Colon (tissue), 2 donors: ENCODE results near the gene GRN.
"Not testable (repeated sequence)": the region's sequence is repeated elsewhere in the genome, so short reads cannot be mapped to it uniquely, and the experiment has no call there.

Experiments used
- FAIRE-seq: peaks from 2 replicates; lab custom pipeline; 2012; peaks lifted over from hg19 to GRCh38; lab: Jason Lieb, UNC
- donor health status: control.
- donor health status: control.

The GRN gene

DNA sequence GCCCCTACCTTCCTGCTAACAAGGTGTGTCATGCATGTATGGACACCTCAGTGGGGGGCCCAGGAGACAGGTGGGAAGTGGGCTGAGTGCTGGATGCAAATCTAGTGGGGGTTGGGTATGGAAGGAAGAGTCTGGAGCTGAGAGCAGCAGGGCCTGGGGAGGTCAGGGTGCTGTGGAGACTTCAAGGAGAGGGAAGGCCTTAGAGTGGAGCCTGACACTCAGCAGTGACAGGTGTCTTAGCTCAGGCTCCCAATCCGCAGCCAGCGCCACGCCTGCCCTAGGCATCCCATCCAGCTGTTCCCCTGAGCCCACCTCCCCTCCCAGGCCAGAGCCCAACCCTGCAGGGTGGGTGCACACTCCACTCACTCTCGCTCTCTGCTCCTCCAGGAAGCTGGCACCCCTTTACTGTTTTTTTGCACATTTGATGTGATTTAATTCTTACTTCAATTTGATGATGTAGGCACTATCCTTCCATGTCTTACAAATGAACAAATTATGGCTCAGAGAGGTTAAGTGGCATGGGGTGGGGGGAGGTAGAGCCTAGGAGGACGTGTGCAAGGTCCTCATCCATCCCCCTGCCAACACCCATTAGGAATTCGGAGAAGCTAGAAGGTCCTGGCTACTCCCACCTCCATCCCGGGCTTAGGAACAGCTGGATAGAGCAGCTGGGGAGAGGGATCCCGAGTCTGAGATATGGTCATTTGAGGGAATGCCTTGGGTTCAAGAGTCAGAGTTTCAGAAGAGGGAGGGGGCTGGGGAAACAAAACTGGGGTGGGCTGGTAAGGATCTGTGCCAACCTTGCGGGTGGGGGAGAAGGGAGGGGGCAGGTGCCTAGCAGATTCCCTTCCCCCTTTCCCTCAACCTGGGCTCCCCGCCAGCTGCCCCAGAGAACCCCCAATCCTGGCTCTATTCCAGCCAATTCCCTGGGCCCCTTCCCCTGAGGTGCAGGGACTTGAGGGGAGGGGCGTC is 16.5 kb downstream of the GRN start:
- no peak for FAIRE-seq

DNA sequence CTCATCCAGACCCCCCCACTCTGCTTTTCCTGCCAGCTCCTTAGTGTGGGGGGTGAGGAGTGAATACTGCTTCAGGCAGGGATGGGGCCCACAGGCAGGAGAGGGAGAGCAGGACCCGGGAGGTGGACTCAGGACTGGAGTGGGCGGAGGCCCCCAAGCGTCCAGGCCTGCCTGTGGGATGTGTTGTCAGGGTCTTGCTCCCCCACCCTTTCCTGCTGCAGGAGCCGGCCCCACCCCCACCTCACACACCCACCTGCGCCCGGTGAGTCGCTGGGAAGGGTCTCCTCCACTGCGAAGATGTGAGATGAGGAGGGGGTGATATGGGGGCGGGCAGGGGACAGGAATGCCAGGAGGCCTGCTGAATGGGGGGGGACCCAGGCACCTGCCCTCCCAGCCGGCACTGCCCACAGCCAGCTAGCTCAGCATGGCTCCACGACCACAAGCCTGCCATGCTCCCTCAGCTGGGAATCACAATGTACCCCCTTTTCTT is 17.4 kb downstream of the GRN start:
- FAIRE-seq: no peak

DNA sequence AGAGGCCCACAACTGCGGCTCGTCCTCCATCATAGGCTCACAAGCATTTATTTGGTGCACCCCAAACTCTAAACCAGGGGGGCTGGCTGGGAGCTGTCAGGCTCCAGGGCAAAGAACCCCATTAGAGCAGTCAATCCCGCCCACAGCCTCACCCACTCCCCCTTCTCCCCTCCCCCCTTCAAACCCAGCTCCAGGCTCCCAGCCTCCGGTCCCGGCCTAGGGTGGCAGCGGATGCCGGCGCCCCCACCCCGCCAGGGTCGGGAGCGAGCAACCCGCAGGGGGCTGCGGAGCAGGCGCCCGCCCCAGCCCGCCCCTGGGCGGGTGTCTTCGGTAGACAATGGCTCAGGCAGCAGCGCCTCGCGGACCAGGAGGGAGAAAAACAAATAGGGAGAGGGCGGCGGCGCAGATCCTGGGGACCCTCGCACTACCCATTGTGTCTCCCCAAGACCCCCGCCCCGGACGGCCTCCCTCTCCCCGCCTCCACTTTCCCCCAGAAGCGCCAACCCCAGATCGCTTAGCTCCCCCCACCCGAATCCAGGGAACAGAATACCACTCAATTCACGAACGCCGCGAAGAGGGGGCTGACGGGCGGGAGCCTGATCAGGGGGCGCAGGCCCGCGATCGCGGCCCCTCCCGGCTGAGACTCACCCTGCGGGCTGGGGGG is 18.0 kb downstream of the GRN start:
- FAIRE-seq: no peak

DNA sequence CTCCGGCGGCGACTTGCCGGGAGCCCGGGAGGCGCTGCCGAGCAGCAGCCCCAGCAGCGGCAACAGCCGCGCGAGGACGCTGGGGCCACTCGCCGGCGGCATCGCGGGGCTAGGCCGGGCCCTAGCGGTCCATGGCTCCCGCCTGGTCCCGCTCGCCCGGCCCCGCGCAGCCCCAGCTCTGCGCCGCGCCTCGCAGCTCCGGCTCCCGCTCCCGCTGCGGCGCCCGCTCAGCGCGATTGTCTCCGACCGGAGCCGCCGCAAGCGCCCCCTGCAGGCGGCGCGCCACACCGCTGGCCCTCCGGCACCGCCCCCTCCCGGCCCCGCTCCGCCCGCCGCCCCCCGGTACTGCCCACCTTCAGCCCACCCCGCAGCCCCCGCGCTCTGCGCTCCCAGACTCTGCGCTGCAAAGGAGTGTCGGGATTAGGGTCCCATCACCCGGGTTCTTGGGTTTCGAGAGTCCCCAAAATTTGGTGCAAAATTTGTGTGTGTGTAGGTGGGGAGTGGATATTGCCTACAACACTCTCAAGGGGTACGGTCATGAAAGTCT is 18.6 kb downstream of the GRN start, which contains the start of gene FAM171A2:
TSS of gene FAM171A2 (minus strand) at position 241 of the 547 bp plus-strand sequence. CDS start at position 102, 139 bp downstream.
- FAIRE-seq: no peak

DNA sequence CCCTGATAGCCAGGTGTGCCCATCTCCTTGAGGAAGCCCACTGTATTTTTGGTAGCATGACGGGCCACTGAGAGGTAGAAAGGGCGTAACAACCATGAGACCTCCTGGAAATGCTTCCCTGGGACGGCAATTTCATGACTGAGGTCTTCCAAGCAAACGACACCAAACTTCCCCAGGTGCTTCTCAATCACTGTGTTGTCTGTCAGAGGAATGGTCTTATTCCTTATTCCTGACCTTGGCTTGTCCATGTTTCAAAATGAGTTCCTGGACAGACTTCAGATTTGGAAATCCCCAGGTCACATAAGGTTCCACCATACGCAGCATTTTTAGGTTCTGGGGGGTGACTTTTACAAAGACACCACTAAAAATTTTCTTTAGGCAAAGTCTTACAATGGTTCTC is 19.9 kb downstream of the GRN start:
- not testable (repeated sequence) for FAIRE-seq

DNA sequence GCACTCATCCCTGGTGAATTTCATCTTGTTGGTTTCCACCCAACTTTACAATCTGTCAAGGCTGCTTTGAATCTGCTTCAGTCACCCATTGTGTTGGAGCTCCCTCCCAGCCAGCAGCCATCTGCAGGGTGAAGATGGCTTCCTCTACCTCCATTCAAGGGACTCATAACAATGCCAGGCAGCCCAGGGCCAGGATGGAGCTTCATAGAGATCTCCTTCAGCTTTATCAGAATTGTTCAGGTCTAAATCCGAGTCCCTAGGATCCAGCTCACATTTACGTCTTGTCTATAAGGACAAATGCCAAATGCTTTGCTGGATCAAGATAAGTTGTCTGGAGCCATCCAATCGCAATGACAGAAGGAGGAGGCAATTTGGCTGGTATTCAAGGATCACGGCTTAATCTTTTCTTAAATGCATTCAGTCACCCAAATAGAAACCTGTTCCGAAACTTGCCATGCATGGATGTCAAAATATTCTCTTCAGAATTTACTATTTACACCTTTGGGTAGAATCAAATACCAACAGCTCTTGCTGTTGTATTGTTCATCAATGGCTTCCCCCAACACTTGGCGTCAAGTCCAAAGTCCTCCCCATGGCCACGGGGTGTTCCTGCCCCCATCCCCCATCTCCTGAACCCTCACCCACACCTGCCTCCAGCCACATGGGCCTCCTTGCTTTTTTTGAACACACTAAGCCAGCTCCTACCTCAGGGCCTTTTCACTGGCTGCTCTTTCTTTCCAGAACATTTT is 22.3 kb downstream of the GRN start:
- FAIRE-seq: no peak

DNA sequence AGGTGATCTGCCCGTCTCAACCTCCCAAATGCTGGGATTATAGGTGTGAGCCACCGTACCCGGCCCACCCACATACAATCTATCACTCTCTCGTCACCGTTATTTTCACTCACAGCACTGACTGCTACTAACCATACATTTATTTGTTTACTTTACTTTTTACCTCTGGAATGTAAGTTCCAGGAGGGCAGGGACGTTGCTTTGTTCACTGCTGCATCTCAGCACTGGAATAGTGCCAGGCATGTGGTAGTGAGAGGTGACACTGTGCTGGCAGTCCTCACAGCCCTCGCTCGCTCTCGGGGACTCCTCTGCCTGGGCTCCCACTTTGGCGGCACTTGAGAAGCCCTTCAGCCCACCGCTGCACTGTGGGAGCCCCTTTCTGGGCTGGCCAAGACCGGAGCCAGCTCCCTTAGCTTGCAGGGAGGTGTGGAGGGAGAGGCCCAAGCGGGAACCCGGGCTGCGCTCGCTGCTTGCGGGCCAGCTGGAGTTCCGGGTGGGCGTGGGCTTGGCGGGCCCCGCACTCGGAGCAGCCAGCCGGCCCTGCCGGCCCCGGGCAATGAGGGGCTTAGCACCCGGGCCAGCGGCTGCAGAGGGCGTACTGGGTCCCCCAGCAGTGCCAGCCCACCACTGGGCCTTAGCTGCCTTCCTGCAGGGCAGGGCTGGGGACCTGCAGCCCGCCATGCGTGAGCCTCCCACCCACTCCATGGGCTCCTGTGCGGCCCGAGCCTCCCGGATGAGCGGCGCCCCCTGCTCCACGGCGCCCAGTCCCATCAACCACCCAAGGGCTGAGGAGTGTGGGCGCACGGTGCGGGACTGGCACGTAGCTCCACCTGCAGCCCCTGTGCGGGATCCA is 23.5 kb downstream of the GRN start:
- not testable (repeated sequence) for FAIRE-seq

DNA sequence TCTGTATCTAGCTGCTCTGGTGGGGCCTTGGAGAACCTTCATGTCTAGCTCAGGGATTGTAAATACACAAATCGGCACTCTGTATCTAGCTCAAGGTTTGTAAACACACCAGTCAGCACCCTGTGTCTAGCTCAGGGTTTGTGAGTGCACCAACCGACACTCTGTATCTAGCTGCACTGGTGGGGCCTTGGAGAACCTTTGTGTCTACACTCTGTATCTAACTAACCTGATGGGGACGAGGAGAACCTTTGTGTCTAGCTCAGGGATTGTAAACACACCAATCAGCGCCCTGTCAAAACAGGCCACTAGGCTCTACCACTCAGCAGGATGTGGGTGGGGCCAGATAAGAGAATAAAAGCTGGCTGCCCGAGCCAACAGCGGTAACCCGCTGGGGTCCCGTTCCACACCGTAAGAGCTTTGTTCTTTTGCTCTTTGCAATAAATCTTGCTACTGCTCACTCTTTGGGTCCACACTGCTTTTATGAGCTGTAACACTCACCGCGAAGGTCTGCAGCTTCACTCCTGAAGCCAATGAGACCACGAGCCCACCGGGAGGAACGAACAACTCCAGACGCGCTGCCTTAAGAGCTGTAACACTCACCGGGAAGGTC is 24.4 kb downstream of the GRN start:
- FAIRE-seq: not testable (repeated sequence)

DNA sequence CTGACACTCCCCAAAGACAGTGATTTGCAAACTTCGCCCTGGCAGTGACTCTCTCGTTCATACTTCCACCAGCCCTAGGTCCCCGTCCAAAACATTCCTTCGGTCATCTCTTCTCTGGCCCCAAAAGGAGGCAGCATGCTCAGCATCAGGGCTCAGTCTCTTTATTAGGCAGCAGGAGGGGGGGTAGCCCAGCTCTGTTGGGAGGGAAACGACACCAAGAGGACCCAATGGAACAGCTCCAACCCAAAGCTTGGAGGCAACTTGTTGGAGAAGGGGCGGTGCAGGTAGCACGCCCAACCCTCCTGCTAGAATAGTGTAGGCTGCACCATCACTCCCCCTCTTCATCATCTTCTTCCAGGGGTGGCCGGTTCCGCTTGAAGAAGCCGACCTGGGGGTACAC is 26.9 kb downstream of the GRN start:
- no peak for FAIRE-seq

DNA sequence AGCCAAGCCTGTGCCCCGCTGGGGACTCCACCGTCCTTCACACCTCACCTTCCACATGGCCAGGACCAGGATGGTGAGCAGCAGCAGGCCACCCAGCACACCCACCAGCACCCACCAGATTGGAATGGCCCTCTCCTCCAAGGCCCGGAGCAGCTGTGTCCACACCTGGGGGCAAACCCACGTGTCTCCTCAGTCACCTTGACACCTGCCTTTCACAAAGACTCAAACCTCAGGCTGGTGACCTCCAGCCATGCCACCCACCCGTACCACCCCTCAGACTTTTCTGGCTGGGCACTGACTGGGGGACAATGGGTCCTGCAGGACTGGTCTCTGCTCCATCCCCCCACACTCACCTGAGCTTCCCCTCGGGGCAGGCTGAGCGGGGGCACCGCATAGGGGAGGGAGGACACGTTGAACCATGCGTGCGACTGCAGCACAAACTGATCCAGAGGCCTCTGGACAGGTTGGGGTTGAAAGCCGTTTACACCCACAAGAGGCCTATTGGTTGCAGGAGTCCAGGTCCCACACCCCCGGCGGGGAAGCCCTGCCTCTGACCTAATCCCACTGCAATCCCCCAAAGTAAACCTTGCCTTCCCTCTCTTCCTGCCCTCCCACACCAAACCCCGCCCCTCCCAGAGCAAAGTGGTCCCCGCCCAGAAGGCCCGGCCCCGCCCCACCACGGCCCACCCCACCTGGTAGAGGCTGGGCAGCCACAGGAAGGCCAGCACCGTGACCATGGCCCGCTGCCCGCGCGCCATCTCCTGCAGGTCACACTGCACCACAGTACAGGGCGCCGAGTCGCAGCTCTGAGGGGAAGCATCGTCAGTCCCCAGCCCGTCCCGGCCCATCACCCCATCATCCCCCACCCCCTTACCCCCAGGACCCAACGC is 29.4 kb downstream of the GRN start:
- FAIRE-seq: no peak

DNA sequence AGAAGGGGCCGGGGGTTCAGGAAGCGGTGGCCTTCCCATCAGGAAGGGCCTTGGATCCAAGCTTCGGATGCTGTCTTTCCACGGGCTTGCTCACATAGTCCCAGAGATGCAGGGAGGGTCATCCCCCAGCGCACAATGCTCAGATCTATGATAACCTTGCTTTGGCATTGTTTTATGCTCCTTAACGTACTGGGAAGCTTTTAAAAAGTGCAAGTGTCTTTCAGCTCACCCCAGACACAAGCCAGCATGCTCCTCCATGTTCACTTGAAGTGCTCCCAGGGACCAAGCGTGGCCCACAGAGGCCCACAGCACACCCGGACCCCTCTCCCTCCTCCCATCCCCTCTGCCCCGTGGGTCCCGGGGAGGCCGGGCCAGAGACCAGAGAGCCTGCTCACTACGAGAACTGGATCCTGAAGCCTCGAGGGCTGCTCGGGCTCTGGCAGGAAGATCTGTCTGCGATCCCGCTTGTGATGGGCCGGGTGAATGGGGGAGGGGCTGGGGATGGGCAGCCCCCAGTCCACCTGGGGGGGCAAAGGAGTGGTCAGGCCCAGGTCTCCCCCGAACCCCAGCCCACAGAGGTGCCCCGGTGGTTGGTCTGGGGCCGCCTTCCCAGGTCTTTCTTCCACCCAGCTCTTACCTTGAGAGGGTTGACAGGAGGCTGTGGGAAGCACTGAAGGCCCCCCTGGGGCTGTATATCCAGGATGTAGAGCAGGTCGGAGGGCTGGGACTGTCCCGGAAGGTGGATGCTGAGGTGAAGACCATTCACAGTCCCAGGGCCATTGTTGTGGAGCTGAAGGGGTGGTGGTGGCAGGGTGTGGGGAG is 30.3 kb downstream of the GRN start:
- no peak for FAIRE-seq

DNA sequence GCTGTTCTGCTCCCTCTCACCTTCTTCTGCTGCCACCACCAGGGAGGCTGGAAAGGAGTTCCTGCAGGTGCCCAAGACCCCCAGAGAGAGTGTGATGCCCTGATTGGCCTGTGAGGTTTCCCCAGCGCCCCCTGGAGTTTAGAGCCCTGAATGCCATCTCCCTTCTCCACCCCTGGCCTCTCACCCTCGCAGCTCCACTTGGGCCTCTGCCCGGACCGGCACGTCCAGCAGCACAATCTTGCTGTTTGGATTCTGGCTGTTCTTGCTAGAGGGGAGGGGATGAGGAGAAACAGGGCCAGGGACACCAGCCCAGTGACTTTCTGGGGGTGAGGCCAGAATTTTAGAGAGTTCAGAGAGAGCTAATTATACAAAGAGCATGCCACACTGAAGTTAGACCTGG is 31.0 kb downstream of the GRN start:
- FAIRE-seq: no peak

DNA sequence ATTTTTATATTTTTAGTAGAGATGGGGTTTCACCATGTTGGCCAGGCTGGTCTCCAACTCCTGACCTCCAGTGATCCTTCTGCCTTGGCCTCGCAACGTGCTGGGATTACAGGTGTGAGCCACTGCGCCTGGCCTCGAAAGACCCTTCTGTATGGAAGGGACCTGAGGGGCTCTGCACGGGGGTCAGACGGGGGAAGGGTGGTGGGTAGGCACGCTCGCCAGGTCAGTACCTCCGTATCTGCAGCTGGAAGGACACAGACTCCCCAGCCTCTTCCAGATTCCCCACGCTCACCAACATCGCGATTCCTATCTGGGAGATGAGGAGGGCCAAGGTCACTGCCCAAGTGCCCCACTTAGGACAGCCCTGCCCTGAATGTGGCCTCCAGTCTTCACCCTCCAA is 31.7 kb downstream of the GRN start:
- FAIRE-seq: no peak

DNA sequence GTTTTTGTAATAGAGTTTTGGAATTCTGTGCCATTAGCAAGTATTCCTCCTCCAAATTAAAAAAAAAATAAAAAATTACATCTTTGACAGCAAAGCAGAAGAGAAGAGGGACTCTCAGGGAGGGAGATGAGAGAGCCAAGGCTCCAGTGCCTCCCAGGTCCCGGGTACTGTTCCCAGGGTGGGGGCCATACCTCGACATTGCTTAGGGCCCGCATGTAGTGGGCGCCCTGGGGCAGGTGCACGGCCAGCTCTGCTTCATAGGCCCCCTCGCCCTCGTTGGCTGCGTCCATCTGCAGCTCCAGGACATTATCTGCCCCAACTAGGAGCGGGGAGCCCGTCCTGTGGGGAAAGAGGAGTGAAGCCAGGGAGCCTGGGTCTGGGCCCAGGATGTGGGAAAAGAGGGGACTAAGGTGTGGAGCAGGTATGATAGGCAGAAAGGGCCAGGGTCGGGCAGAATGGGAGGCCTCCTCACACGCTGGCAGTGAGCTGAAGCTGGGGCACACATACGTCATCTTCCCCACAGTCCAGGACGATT is 33.1 kb downstream of the GRN start:
- FAIRE-seq: no peak

DNA sequence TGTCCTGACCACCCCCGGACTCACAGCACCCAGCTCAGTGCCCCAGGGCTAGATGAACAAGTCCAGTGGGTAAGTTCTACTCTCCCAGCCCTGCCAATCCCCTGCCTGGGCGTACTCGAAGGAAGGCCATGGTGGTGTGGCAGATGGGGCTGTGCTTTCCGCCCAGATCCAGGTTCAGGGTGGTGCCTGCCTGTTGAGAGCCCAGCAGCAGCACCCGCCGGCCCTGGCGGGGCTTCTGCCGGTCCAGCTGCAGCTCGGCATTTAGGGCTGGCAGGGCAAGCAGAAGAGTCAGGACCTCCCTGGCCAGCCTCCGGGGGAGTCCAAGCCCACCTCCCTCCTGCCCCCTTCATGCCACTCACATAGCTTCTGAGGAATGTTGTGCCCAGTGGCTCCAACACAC is 34.8 kb downstream of the GRN start:
- FAIRE-seq: no peak

DNA sequence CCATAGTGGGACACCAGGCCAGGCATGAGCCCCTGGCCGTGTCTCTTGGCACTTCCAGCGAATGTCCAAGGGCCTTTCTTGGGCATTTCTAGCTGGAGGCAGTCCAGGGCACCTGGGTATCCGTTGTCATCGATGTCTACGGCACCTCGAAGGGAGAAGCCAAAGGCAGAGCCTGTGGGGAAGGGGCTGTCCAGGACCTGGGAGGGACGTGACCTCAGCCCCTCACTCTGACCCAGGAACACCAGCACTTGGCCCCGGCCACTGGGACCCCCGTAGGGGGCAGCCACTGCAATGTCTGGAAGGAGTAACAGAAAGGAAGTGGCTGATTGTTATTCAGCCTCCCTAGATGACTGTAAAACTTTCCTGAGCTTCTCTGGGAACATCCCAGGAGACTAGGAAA is 35.7 kb downstream of the GRN start:
- FAIRE-seq: no peak

DNA sequence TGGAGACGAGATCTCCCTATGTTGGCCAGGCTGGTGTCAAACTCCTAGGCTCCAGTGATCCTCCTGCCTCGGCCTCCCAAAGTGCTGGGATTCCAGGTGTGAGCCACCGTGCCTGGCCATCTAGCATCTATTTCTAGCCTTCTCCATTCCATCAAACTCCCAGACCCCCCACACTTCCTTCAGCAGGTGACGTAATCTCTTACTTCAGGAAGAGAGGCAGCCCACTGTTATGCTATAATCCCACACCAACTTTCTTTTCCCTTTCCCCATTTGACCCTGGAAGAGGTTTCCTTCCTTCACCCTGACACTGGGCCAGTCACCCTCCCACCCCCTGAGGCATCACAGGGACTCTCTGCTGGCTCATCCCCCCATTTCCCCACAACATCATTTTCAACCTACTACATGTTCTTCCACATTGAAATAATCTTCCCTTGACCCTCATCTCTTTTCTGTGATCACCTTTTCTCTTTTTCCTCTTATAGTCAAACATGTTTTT is 36.8 kb downstream of the GRN start:
- FAIRE-seq: no peak

DNA sequence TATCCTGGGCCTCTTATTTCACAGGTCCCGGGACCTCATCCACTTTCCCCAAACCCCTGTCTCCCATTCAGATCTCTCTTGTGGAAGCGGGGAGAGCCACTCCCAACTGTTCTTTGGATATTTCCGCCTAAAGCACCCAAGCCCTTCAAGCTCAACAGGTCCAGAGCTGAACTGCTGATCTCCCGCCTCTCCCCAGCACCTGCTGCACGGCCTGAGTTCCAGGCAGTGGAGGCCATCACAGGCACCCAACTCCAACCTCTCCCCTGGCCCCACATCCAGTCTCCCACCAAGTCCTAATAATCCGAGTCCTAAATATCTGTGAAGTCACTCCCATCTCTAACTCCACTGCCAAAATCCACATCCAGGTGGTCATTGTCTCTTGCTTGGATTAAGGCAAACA is 37.8 kb downstream of the GRN start:
- no peak for FAIRE-seq
